GM19099 (cell line): ENCODE results near the gene CENPX.

ENCODE experiments used
- POLR2A ChIP-seq: IDR thresholded peaks from 3 replicates; pipeline ENCODE4 v1.6.1; 2011; ENCODE audit warnings: low read depth; ENCODE audit not compliant: insufficient read length; ENCODE audit errors: extremely low read depth

CENPX gene

DNA sequence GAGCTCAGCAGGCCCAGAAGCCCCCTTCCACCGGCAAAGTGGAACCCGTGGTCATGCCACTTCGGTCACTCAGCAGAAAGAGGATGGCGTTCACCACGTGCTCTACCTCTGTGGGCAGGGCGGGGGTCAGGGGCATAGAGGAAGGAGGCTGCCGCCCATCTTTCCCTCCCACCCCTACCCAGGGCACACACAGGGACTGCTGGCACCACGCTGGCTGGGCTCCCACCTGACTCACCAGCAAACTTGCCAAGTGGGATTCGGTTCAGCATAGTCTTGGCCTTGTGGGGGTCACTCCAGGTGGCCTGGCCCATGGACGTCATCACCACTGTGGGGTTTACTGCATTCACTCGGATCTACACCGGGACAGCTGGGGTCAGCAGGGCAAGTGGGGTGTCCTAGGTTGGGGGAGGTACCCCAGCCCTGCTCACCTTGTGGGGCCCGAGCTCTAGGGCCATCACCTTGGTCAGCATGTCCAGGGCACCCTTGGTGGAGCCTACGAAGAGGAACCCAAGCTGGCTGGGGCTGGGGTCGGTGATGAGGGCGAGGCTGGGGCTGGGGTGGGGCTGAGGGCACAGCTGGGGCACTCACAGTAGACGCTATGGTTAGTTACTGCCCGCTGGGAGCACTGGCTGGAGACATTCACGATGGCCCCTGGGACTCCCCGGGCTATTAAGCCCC is 13.4 kb upstream of the CENPX start:
- no peak for TF ChIP-seq POLR2A

DNA sequence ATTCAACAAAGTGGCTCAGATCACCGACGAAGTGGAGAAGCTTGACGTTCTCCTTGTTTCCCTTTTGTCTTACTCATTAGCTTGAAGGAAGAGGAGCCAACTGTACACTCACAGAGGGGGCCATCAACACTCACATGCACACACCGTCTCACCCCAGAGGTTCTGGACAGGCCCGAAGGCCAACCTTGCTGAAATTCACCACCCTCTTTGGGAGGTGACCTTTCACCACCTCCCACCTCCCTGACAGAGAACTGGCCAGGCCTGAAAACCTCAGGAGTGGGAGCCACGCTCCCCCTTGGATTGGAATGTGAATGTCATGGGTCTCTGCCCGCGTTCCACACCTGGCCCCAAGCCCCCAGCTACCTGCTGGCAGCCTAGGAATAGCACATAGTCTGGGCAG is 12.8 kb upstream of the CENPX start:
- TF ChIP-seq POLR2A = no peak

DNA sequence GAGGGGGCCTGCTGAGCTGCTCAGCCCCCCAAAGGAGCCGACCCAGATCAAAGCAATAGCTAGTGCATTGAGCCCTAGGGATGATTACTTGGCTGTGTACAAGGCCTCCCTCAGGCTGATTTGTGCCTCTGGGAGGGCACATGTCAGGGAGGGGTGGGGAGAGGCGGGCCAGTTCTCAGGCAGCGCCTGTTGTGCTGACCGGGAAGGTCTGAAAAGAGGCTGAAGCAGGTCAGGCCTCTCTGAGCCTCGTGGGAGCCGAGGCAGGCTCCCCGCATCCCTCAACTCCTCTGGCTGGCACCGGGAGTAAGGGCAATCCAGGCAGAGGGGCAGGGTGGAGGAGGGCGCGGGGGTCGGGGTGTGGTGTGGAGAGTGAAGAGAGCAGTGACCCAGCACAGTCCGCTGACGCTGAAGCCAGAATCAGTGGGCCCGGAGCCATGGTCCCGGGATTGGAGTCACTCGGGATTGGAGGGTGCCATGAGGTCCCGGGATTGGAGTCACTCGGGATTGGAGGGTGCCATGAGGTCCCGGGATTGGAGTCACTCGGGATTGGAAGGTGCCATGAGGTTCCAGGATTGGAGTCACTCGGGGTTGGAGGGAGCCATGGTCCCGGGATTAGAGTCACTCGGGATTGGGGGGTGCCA is 11.8 kb upstream of the CENPX start:
- no peak for TF ChIP-seq POLR2A

DNA sequence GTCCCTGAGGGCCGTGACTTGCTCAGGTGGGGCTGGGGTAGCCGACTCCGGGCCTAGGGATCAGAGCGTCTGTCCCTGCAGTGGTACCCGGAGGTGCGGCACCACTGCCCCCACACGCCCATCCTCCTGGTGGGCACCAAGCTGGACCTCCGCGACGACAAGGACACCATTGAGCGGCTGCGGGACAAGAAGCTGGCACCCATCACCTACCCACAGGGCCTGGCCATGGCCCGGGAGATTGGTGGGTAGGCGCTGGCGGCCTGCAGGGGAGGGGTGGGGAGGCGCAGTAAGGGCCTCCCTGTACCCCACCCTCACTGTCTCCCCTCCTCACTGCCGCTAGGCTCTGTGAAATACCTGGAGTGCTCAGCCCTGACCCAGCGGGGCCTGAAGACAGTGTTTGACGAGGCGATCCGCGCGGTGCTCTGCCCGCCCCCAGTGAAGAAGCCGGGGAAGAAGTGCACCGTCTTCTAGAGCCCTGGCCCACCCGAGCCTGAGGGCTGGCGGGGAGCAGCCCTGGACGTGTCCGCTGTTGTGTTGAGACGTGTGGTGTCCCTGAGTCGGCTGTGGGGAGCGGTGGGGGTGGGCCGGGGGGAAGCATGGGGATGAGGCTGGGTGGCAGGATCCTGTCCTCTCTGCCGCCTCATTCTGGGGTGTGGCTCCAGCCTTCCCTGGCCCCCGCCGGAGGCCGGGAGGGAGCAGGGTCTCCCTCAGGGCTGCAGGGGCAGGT is 10.8 kb upstream of the CENPX start:
- TF ChIP-seq POLR2A = no peak

DNA sequence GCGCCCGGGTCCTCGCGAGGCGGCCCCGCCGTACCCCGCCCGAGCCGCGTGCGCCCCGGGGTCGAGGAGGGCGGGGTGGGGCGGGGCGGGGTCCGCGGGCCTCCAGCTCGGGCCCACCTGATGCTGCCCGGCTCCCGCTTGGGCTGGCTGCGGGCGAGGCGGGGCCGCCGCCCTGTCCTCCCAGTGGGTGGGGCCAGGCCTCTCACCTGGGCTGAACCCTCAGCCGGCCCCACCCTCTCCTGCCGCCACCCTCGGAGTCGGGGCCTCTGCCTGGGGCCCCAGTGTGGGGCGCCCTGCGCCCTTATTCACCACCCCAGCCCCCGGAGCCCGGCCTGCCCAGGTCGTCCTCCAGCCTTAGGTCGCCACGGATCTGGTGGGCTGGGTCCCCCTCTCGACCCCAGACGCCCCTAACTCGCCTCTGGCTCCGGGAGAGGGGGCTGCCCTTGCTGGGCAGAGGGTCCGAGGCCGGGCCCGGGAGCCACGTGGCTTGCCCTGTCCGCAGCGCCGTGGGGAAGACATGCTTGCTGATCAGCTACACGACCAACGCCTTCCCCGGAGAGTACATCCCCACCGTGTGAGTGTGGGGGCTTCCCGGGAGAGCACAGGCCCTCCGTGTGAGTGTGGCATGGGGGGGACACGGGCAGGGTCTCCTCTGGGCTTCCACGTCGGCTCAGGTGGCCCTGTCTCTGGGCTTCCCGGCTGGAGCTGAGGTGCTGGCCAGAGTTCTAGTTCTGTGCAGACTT is 9.4 kb upstream of the CENPX start:
- no peak for TF ChIP-seq POLR2A

DNA sequence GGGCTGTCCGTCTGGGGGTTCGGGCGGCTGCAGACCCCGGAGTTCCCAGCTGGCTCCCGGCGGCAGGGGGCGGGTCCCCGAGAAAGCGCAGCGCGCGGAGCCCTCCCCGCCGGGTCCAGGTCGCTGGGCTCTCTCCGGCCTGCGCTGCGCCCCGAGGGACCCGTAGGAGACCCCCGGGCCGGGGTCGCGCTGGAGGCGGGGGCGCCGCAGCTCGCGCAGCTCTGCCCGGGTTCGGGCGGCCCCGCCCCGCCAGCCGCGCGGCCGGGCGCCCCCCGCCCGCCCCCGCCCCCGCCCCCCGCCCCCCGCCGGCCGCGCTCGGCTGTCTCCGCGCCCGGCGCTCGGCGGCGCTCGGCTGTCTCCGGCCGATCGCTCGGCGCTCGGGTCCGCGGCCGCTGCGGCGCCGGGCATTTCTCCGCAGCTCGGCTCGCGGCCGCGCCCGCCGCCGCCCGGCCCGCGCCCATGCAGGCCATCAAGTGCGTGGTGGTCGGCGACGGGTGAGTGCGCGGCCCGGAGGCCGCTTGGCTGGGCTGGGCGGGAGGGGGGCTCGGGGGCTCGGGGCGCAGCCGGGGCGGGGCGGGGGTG is 8.7 kb upstream of the CENPX start, which contains the start of gene RAC3:
TSS of gene RAC3 (plus strand) at position 376 of the 582 bp plus-strand sequence. CDS start at position 460, 84 bp downstream.
- no peak for TF ChIP-seq POLR2A

DNA sequence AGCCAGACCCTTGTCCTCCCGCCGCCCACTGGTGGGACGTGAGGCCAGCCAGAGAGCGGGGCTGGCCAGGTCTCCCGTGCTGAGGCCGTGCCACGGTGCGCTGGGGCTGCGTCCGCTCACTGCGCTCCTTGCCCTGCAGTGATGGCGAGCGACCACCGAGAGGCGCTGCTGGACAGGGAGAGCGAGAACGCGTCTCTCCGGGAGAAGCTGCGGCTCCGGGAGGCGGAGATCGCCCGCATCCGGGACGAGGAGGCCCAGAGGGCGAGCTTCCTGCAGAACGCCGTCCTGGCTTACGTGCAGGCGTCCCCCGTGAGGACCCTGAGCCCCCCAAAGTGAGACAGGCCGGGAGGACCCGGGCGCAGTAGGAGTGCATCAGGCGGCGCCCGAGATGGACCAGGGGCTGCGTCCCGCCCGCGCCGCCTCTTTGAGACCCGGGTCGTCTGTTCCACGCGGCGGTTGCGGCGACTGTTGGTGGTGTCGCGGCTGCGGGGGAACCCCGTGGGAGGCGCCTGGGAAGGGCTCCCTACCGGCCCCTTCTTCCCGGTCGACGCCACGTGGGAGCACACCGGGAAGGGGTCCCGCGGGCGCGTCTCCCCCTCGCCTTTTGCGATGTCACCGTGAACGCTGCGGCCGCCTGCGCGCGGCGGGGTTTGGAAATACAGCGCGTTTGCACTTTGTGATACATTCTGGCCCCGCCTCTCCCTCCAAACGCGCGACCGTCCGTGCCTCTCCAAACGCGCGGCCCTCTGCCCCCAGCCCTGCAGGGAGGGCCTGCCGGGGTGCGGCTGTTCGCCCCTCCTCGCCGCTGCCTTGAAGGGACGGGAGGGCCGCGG is 8.0 kb upstream of the CENPX start:
- TF ChIP-seq POLR2A = no peak

DNA sequence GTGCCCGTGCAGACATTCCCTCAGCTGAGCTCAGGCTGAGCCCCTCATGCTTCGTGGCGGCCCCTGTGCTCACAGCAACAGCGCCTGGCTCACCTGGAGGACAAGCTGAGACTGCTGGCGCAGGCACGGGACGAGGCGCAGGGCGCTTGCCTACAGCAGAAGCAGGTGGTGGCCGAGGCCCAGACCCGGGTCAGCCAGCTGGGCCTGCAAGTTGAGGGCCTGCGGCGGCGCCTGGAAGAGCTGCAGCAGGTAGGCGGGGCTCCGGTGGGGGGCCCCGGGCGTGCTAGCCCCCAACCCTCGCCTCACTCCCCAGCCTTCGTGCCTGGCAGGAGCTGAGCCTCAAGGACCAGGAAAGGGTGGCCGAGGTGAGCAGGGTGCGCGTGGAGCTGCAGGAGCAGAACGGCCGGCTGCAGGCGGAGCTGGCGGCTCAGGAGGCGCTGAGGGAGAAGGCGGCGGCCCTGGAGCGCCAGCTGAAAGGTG is 7.4 kb upstream of the CENPX start:
- no peak for TF ChIP-seq POLR2A

DNA sequence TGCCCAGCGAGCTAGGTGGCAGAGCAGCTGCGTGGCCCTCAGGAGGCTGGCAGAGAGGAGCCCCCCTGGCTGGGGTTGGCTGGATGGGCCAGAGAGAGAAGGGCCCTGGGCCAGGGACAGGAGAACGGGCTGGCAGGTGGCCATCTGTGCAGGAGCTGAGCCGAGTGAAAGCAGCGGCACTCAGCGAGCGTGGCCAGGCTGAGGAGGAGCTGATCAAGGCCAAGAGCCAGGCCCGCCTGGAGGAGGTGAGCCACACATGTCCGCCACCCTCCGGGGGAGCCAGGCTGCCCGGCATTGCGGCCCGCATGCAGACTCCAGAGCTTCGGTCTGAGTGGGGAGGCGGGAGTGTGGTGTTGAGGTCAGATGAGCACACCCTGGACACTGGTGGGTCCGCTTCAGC is 6.7 kb upstream of the CENPX start:
- TF ChIP-seq POLR2A = no peak

DNA sequence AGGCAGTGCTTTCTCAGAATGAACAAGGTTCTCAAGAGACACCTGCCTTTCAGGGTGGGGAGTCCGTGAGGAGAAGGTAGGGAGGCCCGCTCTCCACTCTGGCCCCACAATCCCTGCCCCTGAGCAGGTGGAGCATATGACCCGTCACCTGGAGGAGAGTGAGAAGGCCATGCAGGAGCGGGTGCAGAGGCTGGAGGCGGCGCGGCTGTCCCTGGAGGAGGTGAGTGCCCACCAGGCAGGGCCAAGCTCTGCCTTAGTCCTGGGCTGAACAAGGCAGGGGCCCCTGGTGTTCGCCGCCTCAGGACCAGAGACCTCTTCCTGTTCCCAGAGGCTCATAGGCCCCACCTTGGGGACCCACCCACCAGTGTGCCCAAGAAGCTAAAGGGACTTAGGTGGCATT is 6.3 kb upstream of the CENPX start:
- no peak for TF ChIP-seq POLR2A

DNA sequence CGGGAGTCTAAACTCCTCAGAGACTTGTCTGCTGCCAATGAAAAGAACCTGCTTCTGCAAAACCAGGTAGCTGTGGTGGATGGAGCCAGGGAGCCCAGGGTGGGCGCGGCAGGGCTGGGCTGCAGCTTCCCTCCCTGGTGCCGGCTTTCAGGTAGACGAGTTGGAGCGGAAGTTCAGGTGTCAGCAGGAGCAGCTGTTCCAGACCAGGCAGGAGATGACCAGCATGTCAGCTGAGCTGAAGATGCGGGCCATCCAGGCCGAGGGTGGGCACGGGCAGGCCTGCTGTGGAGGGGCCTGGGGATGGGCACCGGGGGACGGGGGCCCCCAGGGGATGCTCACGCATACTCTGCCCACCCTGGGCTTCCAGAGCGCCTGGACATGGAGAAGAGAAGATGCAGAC is 5.6 kb upstream of the CENPX start:
- no peak for TF ChIP-seq POLR2A

DNA sequence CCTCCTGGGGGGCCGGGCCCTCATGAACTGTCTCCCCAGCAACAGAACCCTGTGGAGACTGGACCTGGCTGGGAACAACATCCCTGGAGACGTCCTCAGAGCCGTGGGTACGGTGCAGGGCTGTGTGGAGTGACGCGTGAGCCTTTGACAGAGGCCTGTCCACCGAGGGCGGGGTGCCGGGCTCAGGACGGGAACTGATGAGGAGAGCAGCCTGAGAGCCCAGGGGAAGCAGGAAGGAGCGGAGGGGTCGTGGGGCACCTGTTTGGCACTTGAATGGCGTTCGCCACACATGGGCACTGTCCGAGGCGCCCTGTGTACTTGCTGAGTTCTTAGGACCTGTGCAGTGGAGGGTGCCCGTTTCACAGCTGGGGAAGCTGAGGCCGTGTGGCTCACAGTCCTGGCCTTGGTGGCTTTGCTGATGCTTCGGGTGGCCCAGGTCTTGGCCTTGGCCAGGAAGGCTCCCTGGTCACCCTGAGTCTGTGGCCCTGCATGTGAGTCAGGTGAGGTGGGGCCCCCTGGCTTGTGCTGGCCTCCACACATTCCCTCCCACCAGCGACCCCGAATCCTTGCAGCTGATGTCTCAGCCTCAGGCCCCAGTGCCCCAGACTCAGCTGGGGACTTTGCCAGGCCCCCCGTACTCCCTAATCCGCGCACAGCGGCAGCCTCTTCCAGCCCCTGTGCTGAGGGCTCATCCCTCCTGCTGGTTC is 2.9 kb upstream of the CENPX start:
- TF ChIP-seq POLR2A = no peak

DNA sequence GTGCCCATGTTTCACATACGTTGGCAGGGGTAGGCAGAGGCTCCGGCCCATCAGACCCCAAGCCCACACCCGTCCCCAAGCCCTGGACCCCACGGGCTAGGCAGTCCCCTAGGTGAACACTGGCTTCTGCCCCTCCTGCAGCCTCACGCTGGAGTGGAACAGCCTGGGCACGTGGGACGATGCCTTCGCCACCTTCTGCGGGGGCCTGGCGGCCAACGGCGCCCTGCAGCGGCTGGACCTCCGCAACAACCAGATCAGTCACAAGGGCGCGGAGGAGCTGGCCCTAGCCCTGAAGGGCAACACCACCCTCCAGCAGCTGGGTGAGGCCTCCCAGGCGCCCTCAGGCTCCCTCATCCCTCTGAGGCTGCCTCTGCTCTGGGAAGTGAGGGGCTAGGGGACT is 2.2 kb upstream of the CENPX start:
- TF ChIP-seq POLR2A = no peak
